HG03457 (cell line): ENCODE data around the gene RBM38.

Experiments
- ATAC-seq: cut with Tn5 transposase; IDR thresholded peaks from one replicate; pipeline ENCODE4 v1.9.1; 2021; ENCODE audit warnings: moderate number of reproducible peaks; ENCODE audit not compliant: unreplicated experiment

Gene RBM38

GRCh38 chr20:57433657-57434389 lies 42.6 kb downstream of the RBM38 start:
- no peak for ATAC-seq

- no peak for ATAC-seq
Measured at GRCh38 chr20:57434390-57434700, 43.1 kb downstream of the RBM38 start.

- ATAC-seq, result no peak
Measured at GRCh38 chr20:57435105-57435497, 43.9 kb downstream of the RBM38 start.

DNA sequence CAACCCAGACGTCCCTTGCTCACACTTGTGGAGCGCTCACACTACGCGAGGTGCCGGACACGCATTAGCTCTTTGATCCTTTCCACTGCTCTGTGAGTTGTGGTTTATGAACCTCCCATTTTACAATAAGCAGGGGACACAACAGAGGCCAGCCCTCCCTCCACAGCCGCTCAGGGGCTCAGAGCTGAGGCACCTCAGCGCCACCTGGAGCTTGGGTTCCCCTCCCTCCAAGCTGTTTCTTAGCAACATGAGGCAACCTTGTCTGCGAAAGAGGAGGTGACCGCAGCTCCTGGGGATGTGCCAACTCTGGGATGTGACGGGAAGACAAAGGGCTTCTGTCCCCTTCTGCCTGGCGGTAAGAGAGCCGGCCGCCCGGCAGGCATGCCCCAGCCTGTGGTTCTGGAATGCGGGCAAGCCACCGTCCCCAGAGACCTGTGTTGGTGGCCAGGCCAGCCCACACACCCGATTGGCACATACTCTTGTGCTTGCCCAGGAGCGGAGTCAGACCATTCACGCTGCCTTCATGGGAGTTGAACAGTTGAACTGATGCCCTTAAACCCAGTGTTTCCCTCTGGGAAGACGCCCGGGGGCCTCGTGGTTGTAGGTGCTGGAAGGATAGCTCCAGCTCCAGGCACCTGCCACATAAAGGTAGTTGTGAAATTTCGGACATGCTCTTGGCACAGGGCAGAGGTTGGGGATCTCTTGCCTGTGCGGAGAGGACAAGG lies 44.5 kb downstream of the RBM38 start:
- ATAC-seq, result no peak

DNA sequence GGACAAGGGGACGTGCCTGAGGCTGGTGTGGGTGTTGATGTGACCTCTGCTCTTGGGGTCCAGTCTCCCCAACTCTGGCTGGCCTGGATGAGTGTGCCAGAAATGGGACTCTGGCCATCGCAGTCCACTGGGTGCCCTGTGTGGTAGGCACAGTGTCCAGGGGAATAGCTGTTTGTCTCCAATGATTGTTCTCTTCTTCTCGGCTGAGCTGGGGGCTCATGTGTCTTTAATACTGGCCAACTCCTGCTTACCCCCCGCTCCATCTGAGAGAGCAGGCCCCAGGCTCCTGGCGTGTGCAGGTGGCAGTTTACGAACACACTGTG lies 45.0 kb downstream of the RBM38 start:
- ATAC-seq, result no peak

- ATAC-seq, result no peak
Measured at GRCh38 chr20:57437267-57437666, 46.1 kb downstream of the RBM38 start.

DNA sequence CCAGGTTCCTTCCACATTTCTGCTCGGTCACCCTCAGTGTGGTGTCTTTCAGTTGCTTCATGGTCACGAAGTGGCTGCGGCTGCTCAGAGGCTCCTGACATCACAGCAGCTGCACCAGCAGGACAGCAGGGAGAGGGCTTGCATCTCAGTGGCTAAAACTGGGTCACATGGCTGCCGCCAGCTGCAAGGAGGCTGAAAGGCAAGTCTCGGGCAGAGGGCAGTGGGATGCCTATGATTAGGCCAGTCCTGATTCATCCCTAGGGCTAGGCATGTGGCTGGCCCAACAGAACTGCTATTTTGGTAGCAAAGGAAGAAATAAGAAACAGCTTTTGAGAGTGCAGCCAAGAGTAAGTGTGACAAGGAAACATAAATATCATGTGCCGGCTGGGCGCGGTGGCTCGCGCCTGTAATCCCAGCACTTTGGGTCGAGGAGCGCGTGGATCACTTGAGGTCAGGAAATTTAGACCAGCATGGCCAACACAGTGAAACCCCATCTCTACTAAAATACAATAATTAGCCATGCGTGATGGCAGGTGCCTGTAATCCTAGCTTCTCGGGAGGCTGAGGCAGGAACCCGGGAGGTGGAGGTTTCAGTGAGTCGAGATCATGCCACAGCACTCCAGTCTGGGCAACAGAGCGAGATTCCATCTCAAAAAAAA lies 46.6 kb downstream of the RBM38 start:
- no peak for ATAC-seq

DNA sequence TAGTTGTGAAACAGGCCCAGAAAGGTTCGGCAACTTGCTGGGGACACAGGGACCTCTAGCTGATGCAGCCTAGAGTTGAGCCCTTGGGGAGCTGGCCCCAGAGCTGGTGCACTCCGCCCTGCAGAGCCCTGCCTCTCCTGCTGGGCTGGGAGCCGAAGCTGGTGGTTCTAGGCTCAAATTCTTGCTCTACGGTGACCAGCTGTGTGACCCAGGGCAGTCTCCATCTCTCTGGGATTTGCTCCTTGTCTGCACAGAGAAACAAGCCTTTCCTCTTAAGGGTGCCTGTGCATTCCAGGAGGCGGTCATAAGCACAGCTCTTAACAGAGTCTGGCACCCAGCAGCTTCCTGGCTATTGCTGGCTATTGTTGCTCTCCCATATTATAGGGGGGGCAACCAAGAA lies 47.4 kb downstream of the RBM38 start:
- no peak for ATAC-seq

DNA sequence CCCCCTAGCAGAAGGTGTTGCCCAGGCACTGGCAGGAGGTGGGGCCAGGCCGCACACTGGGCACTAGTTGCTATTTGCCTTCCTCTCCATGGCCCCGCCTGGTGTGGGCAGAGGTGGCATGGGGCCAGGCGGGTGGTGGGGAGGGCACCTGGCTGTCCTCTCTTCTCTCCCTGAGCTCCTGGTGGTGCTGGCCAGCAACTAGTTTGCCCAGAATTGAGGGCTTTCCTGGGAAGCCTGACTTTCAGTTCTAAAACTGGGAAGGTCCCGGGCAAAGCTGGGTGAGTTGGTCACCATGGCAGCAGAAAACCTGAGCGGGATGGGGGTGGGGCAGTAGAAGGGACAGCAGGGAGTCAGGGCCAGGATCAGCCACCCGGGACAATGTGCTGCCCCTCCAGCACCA lies 48.2 kb downstream of the RBM38 start:
- no peak for ATAC-seq

DNA sequence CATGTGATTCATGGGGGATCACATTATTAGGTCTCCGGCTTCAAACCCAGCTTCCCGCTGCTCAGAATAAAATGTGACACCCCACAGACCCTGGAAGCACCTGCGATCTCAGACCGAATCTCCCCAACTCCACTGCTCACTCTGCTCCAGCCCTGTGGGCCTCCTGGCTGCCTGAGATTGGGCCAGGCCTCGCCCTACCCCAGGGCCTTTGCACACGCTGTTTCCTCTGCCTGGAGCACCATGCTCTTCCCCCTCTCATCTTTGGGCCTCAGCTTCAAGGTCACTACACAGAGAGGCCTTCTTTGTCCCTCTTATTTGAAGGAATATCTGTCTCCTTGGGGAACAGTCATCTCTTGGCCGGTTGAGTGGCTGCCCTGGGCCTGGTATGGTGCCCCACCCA lies 48.8 kb downstream of the RBM38 start:
- no peak for ATAC-seq

DNA sequence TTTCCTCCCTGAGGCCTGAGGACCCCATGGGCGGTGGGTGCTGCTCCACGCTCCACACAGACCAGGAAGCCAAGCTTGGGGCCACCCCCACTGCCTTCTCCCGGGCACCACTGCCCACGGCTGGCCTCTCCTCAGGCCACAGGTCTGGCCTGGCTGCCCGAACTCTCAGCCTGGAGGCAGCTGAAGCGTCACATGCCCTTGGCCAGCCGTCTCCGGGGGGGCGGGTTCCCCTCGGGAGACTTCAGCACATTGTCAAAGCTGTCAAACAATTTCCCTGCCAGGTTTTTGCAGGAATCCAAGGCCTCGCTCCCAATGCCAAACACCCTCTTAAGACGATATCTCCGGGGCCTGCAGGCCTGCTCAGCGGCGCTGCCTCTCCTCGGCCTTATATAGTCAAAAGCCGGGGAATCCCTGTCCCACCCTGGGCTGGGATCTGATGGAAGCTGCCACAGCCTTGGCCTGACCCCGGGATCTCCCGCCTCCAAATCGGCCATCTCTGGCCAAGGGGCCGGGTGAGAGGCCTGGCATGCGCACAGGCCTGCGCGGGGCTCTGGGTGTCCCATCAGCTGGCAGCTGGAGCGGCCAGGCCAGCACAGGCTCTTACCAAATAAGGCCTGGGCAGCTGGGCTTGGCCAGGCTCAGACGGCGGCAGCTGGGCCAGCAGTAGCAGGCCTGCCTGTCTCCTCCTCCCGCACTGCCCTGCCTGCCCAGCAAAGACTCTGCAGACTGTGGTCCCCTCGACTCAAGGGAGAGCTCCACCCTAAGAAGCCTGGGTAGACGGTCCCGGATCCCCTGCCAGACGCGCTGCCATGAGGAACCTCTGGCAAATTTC lies 49.7 kb downstream of the RBM38 start:
- ATAC-seq, result no peak

DNA sequence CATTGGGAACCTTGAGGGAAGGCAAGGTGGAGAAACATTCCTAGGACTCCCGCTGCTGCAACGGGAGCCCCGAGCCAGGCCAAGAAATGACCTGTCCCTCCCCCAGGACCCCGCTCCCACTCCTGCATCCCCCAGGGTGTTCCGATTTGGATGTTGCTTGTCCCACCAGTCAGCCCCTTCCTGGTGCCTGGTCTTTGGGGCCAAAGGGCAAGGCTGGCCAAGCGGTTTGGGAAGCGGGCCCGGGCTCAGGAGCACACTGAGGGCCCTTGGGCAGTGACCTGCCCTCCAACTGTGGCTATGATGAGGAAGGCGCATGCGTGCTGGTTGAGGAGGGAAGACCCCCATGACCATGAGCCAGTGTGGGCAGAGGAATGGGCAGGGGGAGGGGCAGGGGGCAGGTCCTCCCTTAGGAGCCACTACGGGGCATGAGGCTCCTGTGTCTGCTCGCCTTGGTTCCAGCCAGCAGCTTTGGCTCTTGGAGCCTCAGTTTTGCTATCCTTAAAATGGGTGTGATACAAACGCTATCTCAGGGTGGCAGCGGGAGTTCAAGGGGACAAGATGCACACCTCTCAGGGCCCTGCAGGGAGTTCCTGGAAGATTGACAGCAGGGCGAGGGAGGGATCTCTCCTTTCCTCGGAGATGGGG lies 50.4 kb downstream of the RBM38 start:
- ATAC-seq, result no peak

DNA sequence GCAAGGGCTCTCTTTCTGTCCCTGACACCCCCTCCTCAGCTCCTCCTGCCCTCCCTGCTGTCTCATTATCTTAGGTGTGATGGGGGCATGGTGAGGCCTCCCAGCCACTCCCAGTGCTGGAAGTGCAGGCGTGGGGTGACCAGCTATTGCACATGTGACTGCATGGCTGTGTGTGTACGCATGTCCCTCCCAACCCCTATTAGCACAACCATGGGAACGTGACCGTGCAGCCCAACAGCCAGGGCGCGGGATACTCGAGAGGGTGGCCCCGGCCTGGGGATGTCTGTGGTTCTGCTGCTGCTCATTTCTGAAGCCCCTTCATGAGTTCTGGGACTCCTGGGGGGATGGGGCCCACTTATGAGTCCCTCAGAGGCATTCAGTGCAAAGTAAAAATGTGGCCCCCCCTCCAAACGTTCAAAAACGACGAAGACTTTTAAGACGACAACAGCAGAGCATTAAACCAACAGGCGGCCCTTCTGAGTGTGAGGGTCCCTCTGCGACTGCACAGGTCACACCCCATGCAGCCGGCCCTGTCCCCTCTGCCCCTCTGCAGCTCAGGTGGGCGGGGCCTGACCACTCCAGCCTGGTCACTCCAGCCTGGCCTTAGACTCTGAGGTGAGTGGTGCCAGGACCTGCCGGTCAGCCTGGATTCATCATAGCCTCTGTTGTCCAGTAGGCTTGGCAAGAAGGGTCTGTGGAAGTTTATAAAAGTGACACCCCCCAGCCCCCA lies 51.1 kb downstream of the RBM38 start:
- ATAC-seq, result no peak

- no peak for ATAC-seq
Measured at GRCh38 chr20:57442888-57443239, 51.7 kb downstream of the RBM38 start.

GRCh38 chr20:57443349-57444265 lies 52.4 kb downstream of the RBM38 start:
- no peak for ATAC-seq

DNA sequence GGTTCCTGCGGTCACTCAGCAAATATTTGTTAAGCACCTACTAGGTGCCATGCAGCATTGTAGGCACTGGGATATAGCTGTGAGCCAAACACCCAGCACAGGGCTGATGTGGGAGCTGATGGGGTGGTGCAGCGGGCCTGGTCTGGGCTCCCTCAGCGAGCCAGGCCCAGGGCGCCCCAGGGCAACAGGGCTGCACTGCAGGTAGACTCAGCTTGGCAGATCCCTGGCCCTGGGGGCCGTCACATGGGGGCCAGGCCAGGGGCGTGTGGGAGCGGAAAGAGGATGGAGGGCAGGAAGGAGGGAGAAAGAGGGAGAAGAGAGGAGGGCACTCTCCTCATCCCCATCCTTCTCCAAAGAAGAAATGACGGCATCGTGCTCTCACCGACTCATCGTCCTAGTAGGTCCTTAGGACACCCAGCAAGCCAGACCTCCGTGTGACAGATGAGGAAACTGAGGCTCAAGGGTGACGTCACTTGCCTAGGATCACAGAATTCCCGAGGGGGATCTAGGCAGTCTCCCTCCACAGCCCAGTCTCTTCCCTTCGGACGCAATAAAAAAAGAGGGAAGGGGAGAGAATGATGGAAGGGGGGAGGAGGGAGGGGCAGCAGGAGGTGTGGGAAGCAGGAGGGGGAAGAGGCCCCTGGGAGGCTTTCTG lies 53.3 kb downstream of the RBM38 start:
- ATAC-seq, result no peak

DNA sequence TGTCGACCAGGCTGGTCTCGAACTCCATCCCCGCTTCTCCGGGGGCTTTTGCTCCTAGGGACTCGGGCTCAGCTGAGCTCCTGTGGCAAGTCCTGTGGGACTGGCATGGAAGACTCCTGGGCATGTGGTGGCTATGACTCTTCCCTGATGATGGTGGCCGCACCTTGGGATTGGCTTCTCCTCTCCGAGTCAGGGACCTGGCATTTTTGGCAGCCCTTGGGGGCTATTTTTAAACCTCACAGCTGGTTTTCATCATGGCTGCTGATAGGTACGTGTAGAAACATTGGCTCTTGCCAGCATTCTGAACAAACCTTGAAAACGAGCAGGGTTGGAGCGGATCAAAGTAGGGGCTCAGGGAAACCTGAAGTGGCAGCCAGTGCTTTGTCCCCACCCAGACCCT lies 54.1 kb downstream of the RBM38 start:
- no peak for ATAC-seq

GRCh38 chr20:57445774-57446173 lies 54.6 kb downstream of the RBM38 start:
- ATAC-seq, result no peak

GRCh38 chr20:57448764-57449354 lies 57.7 kb downstream of the RBM38 start:
- ATAC-seq, result no peak
